ENCODE results near the gene ZFHX3.

- TF ChIP-seq, protein P1, sequence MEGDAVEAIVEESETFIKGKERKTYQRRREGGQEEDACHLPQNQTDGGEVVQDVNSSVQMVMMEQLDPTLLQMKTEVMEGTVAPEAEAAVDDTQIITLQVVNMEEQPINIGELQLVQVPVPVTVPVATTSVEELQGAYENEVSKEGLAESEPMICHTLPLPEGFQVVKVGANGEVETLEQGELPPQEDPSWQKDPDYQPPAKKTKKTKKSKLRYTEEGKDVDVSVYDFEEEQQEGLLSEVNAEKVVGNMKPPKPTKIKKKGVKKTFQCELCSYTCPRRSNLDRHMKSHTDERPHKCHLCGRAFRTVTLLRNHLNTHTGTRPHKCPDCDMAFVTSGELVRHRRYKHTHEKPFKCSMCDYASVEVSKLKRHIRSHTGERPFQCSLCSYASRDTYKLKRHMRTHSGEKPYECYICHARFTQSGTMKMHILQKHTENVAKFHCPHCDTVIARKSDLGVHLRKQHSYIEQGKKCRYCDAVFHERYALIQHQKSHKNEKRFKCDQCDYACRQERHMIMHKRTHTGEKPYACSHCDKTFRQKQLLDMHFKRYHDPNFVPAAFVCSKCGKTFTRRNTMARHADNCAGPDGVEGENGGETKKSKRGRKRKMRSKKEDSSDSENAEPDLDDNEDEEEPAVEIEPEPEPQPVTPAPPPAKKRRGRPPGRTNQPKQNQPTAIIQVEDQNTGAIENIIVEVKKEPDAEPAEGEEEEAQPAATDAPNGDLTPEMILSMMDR (IDR thresholded peaks at IDR 0.05), result no peak
- no peak for TF ChIP-seq EP300 (IDR thresholded peaks at IDR 0.05)
These were observed 64.7 kb downstream of the ZFHX3 start for GRCh38 chr16:72983241-72983640.

Measured in tibial nerve (tissue), 4 donors.